ENCODE measurements around the gene WWC2.

The WWC2 gene

GRCh38 chr4:183337349-183337748, 238.3 kb downstream of the WWC2 start:
- no peak for DNase-seq

- DNase-seq: no peak
These were observed 238.8 kb downstream of the WWC2 start for GRCh38 chr4:183337833-183338232.

DNA sequence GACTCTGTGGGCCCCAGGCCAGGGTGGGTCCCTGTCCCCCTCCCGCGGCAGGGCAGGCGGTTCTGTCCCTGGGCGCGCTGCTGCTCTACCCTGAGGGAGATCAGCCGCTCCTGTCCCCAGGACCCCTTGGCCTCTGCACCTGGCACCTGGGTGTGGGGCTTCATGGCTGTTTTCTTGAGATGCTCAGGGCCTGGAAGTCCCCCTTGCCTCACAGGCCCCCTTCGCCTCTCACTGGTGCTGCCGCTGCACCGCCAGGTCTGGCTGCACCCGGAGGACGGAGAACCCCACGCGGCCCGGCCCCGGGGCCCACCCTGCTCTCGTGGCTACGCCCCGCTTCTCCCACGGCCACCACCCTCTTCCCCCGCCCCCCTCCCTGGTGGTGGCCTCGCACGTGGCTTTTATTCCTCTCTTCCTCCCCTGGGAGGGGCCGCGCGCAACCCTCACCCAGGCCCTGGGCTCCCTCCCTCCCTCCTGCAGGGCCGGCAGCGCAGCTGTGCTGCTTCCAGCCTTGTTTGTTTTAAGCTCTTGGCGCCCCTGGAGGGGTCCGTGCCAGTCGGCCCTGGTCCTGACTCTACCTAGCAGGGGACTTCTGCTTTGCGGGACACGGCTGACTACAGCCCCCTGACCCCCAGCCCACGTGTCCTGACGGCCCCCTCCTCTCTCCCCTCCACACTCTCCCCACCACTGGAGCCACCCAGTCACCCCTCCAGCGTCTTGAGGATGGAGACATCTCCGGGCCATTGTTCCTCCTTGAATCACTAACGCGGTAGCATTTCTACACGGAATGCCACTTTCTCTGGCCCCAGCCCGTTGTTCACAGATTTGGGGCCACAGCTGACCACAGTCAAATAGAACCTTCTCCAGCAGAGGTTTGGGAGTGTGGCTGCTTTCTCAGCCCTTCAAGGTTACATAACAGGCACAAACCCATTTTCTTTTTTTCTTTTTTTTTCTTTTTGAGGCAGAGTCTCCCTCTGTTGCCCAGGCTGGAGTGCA, 243.8 kb downstream of the WWC2 start:
- DNase-seq: no peak

GRCh38 chr4:183343730-183344129, 244.7 kb downstream of the WWC2 start:
- DNase-seq: no peak

DNA sequence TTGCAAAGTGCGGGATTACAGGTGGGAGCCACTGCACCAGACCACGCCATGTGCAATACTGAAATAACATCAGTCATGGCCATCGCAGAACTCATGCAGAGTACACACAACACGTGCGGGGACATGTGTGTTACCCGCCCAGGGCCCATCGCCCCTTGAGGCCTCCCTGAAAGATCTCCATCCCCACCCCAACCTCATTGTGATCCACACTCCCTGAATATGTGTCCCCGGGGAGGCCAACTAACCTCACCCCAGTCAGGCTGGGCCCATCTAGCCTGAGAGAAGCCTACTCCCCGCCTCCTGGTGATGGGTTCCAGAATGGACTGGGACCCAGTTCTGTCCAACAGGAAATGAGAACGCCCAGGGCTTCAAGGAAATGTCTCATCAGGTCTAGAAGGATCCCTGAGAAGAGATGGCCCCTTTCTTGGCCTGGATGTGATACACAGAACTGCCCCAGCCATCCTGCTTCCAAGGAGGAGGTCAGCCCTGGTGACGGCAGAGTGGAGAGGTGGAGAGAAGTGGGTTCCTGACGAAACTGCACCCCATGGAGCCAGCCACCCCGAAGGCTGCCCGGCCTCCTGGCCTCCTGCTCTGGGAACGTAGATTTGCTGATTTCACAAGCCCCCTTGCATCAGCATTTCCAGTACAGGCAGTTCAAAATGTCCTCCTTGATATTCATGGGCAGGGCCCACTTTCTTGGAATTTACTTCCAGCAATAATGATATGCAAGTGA, 245.6 kb downstream of the WWC2 start:
- no peak for DNase-seq

DNA sequence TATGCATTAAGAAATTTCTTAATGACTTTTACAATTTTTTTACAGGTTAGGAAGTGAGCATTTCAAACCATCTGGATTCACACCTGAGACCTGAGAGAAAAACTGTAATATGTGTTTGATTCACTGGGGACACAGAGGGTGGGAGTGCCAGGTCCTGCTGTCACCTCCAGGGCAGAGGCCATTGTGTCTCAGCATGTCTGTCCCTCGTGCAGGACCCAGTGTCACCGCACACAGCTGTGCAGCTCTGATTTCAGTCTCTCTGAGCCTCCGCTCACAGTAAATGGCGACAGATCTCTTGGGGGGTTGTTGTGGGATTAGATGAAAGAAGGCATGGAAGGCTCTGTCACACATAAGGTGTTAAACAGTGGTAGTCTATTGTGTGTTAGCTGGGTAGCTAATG, 246.2 kb downstream of the WWC2 start:
- no peak for DNase-seq

- DNase-seq: no peak
These were observed 248.1 kb downstream of the WWC2 start for GRCh38 chr4:183347146-183347545.

DNA sequence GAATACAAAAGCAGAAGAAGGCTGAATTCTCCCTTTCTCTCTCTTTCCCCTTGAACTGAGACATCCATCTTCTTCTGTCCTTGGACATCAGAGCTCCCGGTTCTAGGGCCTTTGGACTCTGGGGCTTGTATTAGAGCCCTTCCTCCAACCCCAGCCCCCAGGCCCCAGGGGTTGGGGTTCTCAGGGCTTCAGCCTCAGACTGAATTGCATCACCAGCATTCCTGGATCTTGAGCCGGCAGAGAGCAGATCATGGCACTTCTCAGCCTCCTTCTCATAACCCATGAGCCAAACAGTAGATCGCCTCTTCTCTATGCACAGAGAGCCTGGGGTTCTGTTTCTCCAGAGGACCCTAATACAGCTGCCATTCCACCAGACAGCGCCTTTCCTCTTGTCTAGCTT, 248.5 kb downstream of the WWC2 start:
- DNase-seq: no peak

DNA sequence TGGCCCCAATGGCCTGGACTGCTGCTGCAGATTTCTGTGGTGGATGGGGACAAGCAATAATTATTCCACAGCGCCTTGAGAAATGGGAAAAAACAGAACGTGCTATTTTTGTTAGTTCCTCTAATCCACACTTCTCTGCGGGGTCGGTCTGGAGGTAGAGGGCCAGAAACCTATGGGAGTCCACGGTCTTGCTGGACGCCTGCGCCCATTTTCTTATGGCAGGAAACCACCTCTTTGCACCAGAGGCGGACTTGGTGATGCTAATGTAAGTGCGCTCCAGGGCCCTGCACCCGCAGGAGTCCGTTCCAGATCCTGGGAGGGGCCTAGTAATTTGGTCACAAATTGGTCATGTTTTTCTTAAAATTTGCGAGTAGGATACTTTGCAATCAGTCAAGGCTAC, 249.1 kb downstream of the WWC2 start:
- no peak for DNase-seq

GRCh38 chr4:183348706-183349659, 249.9 kb downstream of the WWC2 start:
- DNase-seq: no peak

GRCh38 chr4:183349673-183350072, 250.6 kb downstream of the WWC2 start:
- no peak for DNase-seq

- DNase-seq: no peak
These were observed 251.4 kb downstream of the WWC2 start for GRCh38 chr4:183350317-183351071.

DNA sequence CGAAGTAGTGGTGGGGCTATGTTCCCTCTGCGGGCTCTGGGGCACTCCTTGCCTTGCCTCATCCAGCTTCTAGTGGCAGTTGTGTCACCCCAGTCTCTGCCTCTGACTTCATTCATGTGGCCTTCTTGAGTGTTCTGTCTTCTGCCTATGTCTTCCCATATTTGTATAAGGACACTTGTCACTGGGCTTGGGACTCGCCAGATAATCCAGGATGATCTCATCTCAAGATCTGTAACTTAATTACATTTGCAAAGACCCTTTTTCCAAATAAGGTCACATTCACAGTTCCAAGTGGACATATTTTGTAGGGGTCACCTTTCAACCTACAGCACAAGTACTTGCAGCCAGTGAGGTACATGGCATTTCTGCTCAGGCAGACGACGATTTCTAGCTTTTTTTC, 253.5 kb downstream of the WWC2 start:
- DNase-seq: no peak

GRCh38 chr4:183353557-183353956, 254.5 kb downstream of the WWC2 start:
- no peak for DNase-seq

DNA sequence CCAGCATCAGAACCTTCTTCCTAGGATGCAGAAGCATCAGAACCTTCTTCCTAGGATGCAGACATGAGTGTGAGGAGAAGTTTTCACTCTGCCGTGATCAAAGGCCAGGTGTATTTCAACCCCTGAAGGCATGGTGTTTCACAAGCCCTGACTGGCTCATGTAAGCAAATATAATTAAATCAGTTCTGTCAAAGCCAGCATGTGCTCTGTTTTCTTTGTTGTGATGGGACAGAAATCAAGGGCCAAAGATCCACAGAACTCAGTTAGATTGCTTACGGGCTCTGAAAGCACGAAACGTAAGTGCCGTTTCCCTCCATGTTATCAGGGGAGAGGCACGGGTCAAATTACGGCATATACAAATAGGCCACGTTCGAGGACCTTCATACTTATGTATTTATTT, 255.2 kb downstream of the WWC2 start:
- no peak for DNase-seq

DNA sequence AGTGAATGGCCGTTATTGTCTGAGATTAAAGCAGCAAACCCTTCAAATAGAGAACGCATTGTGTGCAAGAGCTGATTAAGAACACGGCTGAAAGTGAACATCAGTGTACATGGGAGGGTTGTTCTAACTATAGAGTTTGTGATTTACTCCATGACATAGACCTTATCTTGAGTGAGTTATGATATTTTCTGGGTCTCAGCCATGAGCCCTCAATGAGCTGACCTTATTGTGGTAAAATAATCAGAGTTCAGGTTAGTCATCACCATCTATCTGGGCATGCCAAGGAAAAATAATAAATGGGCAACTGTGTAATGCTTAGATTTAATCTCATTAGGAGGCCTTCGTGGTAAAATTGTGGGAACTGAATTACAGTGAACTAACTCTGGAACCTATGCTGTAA, 256.3 kb downstream of the WWC2 start:
- no peak for DNase-seq

DNA sequence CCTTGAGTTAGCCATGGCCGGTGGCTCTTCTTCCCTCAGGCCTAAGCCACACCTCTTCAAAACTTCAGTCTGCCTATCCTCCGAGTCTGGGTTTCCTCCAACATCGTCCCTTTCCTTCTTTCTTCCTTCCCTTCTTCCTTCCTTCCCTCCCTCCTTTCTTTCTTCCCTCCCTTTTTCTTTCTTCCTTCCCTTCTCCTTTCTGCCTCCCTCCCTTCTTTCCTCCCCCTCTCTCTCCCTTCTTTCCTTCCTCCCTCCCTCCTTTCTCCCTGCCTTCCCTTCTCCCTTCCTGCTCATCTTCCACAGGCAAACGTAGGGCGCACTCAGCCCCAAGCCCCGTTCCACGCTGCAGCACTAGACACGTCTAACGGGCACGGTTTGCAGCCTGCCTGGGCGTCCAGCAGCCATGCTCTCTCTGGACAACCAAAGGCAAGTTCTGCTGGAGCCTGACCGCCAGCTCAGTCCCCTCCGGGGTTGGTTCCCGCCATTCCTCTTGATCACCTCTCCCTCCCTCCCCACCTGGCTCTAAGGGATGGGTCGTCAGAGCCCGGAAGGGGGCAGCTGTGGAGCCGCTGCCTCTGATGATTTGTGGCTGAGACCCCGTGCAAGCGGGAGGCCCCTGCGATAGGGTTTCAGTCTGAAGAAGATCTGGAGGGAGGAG, 257.2 kb downstream of the WWC2 start:
- DNase-seq: no peak

GRCh38 chr4:183356931-183357675, 258.0 kb downstream of the WWC2 start:
- DNase-seq: no peak

DNA sequence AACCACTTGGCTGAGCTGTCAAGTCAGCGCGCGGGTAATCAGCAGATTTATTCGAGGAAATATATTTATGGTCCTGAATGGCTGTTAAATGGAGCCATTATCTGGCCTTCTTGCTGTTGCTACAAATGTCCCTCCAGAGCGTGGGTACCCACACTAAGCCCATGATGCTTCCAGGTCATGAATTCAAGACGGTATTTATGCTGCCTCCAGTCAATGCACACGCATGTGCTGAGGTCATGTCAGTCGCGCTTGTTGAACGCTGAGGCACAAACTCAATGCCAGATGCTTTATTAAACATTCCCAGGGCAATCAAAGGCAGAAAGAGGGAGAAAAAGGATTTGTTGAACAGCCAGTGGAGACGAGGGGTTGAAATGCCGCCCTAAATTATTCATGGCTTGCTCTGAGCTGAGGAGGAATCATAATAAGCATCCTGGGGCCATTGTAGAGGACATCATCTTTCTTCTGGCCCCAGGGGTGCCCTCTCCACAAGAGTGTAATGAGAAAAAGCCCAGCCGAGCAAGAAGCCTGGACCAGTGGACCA, 259.2 kb downstream of the WWC2 start:
- no peak for DNase-seq

- no peak for DNase-seq
These were observed 261.3 kb downstream of the WWC2 start for GRCh38 chr4:183360161-183360919.
